GM10266 (cell line): ENCODE results near the gene FAM174B.

Experiments used
- DNase-seq: peaks from one replicate; pipeline ENCODE4 v3.0.0; 2012; ENCODE audit errors: extremely low spot score
- TF ChIP-seq, protein P1 (sequence below): IDR thresholded peaks from 2 replicates; pipeline ENCODE4 v1.5.1; 2012; ENCODE audit warnings: mild to moderate bottlenecking, low read depth; ENCODE audit not compliant: control insufficient read depth, insufficient read depth; ENCODE audit errors: missing control alignments

Gene FAM174B

DNA sequence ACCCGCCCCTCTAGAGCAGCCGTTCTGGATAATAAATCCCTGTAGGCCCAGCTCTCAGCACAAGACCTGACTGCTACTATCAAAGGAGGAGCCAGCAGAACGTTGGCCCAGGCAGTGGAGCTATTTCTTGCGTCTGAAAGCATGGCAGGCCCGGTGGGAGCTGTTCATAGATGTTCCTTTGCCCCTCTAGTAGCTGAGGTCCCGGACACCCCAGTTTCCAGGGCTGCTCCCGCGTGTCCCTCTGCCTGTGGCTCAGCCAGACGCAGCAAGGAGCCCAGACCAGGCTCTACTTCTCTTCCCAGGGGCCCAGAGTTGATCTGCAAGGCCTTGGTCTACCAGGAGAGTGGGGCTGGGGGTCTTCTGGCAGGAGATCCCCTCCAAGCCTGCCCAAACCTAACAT, 76.1 kb downstream of the FAM174B start:
- no peak for DNase-seq
- TF ChIP-seq, protein P1, sequence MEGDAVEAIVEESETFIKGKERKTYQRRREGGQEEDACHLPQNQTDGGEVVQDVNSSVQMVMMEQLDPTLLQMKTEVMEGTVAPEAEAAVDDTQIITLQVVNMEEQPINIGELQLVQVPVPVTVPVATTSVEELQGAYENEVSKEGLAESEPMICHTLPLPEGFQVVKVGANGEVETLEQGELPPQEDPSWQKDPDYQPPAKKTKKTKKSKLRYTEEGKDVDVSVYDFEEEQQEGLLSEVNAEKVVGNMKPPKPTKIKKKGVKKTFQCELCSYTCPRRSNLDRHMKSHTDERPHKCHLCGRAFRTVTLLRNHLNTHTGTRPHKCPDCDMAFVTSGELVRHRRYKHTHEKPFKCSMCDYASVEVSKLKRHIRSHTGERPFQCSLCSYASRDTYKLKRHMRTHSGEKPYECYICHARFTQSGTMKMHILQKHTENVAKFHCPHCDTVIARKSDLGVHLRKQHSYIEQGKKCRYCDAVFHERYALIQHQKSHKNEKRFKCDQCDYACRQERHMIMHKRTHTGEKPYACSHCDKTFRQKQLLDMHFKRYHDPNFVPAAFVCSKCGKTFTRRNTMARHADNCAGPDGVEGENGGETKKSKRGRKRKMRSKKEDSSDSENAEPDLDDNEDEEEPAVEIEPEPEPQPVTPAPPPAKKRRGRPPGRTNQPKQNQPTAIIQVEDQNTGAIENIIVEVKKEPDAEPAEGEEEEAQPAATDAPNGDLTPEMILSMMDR = no peak

DNA sequence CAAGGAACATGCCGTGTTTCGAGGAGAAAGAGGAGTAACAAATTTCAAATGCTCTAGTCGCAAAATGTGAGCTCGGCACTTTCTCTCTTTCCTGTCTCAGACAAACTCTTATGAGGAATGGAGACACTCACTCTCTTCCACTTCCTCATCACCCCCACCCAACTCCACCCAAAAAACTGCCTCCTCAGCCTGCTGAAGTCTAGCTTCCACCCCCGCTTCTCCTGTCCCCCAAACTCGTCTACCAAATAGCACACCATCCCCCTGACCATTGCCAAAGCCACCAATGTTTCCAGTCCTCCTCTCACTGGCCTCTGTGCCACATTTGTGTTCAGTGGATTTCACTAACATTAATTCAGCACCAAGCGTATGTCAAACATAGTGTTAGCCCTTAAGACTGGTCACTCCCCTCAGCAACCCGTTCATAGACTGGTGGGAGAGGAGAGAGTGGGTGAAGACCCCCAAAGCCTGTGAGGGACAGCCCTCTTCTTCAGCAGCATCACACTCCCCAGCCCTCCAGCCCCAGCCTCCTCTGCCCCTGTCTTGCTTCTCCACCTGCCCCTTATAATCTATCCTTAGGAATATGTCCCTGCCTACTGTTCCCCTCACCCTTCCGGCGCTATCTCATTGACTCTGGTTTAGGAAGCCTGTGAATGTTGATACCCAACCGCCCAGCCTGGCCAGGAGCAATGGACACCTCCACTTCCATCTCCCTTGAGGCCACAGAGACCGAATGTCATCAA, 77.3 kb downstream of the FAM174B start:
- TF ChIP-seq, protein P1 = no peak

DNA sequence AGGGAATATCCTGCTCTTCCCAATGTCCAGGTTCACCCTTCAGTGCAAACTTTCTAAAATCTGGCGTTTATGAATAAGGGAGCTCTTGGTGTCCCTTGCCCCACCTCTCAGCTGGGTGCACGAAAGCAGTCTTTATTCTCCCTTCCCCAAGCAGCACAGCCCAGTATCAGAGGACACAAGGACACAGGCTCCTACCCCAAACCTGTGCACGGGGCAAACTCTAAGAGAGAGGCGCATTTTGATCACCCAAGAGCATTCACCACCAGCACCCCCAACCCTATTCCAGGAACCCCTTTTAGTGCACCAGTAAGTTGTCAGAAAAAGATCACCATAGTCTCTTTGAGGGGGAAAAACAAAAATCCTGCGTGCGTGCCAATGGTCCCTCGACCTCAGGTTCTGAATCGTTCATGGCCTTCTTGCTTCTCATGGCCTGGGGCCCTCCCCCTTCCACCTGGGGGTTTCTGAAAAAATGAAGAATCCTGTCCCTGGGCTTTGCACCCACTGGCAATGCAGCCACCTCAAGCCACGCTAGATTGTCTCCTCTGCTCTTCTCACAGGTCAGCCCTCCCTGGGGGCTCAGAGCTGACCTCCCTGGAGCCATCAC, 78.9 kb downstream of the FAM174B start:
- TF ChIP-seq, protein P1 = no peak
- DNase-seq = no peak

More for the DNA sequence above, 77.3 kb downstream of the FAM174B start:
- no peak for DNase-seq

DNA sequence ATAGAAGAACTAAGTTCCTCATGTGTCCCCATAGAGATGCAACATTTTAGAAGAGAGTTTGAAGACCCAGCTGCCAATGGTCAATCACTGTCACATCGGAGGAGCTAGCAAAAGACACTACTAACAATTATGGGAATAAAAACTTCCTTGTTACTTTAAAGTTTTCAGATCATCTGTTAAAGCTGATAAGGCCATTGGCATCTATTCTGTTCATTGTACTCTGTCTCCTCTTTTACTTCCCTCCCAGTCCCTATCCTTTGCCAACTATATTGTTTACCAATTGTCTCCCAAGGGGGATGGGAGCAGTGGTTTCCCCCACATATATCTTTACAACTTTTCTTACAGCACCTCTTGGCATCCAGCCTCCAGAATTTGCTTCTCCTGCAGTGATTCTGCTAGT, 81.0 kb downstream of the FAM174B start:
- TF ChIP-seq, protein P1 = no peak
- no peak for DNase-seq

DNA sequence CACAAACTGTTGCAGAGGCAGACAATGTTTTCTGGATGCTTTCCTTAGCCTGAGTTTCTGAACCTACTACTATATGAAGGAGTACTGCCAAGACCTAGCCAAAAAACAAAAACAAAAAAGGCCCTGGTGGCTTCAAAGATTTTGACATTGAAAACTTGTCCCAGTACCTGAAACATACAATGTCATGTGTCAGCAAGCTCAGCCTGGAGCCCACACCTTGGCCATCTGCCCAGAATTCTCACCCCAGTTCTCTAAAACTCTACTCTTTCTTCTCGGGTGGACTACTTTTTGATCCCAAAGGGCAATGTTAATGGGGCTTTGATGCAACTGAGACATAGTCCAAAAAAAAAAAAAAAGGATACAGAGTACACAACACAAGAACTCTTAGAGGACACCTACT, 81.4 kb downstream of the FAM174B start:
- no peak for DNase-seq
- TF ChIP-seq, protein P1 = no peak

DNA sequence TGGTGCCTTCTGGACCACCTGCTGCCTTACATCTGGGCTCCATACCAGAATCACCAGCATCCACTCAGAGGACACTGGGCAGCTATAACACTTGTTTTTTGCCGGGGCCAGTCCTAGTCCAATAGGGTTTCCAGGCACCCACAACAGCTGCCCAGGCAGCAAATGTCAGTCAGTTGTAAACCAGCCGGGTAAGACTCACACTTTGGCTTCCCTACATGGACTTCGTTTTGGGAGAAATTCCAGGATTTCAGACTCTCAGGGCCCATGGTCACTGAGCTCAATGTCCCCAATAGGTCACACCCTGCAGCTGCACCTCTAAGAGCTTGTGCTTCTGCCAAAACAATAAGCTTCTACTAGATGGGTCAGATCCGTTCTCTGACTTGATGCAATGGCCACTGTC, 83.8 kb downstream of the FAM174B start:
- DNase-seq = no peak
- TF ChIP-seq, protein P1 = no peak

DNA sequence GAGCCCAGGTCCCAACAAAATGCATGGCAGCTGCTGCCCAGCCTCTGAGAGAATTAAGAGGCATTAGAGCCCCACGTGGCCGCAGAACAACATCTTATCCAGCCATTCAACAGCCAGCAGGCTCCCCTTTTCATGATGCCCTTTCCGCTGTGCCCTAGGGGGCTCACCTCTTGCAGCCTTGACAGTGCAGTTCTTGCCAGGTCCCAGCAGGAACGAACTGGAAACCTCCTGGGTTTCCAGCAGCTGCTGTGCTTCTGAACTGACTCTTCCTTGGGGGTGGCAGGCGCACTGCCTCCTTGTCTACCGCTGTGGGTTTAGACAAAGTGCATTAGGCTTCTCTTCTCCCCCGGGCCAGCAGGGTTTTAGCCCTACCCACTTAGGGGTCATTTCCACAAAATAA, 85.2 kb downstream of the FAM174B start:
- TF ChIP-seq, protein P1 = no peak
- DNase-seq = no peak
